Brain microvascular endothelial cell (primary cell): ENCODE data around the gene LIMS2.

Experiments used
- DNase-seq: peaks from one replicate; pipeline ENCODE4 v3.0.0-alpha.2; 2020
- H3K27ac ChIP-seq: fragments of 250-450 bp; sonication (Bioruptor Pico); 2 replicates; pipeline ENCODE4 v1.5.1; 2020; ENCODE audit warnings: mild to moderate bottlenecking, moderate library complexity
- H3K27me3 ChIP-seq: fragments of 250-450 bp; sonication (Bioruptor Pico); replicated peaks from 2 replicates; pipeline ENCODE4 v1.5.1; 2020; ENCODE audit warnings: mild to moderate bottlenecking
- H3K36me3 ChIP-seq: fragments of 250-450 bp; sonication (Bioruptor Pico); replicated peaks from 2 replicates; pipeline ENCODE4 v1.5.1; 2020; ENCODE audit warnings: mild to moderate bottlenecking
- H3K4me3 ChIP-seq: 2 replicates; pipeline ENCODE4 v1.5.1; 2011; ENCODE audit warnings: low read depth, mild to moderate bottlenecking, control low read depth, low read length, moderate library complexity
- CTCF ChIP-seq: IDR thresholded peaks from 2 replicates; pipeline ENCODE4 v1.5.1; 2011; ENCODE audit warnings: low read depth, mild to moderate bottlenecking, moderate library complexity, low read length, control low read depth, inconsistent platforms; ENCODE audit errors: missing control alignments
- in situ Hi-C: cut with HindIII; loops from 2 replicates; pipeline ENCODE4 v1.10.0; 2017; ENCODE audit warnings: low sequenced_read_pairs, low pct_ligation_motif_present

Gene LIMS2

GRCh38 chr2:127626175-127626574, 49.2 kb downstream of the LIMS2 start:
- H3K27ac ChIP-seq, result no peak overlapping the region
- no peaks in the 10 kb centered on the region for H3K27me3 ChIP-seq
- no peak for DNase-seq
- no peaks in the 10 kb centered on the region for H3K36me3 ChIP-seq
- H3K4me3 ChIP-seq, result no peak overlapping the region
- in situ Hi-C loops, result no loop called here
- TF ChIP-seq CTCF, result no peak

GRCh38 chr2:127625572-127625951, 49.8 kb downstream of the LIMS2 start:
- DNase-seq, result no peak
- TF ChIP-seq CTCF, result no peak
- in situ Hi-C loops, result no loop called here
- H3K27me3 ChIP-seq, result no peaks in the 10 kb centered on the region
- H3K4me3 ChIP-seq, result no peak overlapping the region
- no peak overlapping the region for H3K27ac ChIP-seq
- H3K36me3 ChIP-seq, result no peaks in the 10 kb centered on the region

GRCh38 chr2:127624756-127625571, 50.4 kb downstream of the LIMS2 start:
- Histone ChIP-seq H3K27me3 (no peaks in the 10 kb centered on the region), H3K4me3 (no peak overlapping the region), H3K36me3 (no peaks in the 10 kb centered on the region), H3K27ac (no peak overlapping the region)
- in situ Hi-C loops, result no loop called here
- no peak for DNase-seq
- no peak for TF ChIP-seq CTCF

GRCh38 chr2:127624320-127624755, 51.0 kb downstream of the LIMS2 start:
- DNase-seq, result no peak
- TF ChIP-seq CTCF, result no peak
- Histone ChIP-seq H3K4me3 (no peak overlapping the region), H3K36me3 (no peaks in the 10 kb centered on the region), H3K27ac (no peak overlapping the region), H3K27me3 (no peaks in the 10 kb centered on the region)
- in situ Hi-C loops, result no loop called here

GRCh38 chr2:127623388-127624319, 51.7 kb downstream of the LIMS2 start:
- TF ChIP-seq CTCF, result no peak
- in situ Hi-C loops, result no loop called here
- H3K27ac ChIP-seq, result no peak overlapping the region
- peak; percentile 72 for DNase-seq
- no peak overlapping the region for H3K4me3 ChIP-seq
- no peaks in the 10 kb centered on the region for H3K27me3 ChIP-seq
- H3K36me3 ChIP-seq, result no peaks in the 10 kb centered on the region
